GM12875 (cell line): Measurements from ENCODE around the gene SMPD3.

Source experiments
- H3K4me3 ChIP-seq: one replicate; pipeline ENCODE4 v1.5.1; 2011; ENCODE audit warnings: low read depth, low read length, control low read depth
- TF ChIP-seq, protein P1 (sequence below): IDR thresholded peaks from 2 replicates; pipeline ENCODE4 v1.5.1; 2011; ENCODE audit warnings: low read depth, mild to moderate bottlenecking, control low read depth, inconsistent platforms, low read length, moderate library complexity, borderline replicate concordance; ENCODE audit not compliant: insufficient read depth

SMPD3 gene

DNA sequence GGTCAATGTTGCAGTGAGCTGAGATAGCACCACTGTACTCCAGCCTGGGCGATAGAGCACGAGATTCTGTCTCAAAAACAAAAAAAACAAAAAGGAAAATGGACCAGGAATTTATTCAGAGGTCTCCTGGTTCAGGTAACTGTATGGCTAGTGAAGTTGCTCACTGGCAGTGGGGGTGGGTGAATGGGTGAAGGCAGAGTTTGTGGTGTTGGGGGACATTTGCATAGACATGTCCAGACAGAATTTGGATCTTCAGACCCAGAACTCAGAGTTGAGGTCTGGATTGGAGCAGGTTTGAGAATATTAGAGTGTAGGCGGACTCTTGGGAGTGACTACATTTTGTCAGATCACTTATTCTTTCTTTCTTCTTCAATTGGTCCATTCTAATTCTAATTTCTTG is 55.0 kb downstream of the SMPD3 start:
- no peak overlapping the region for H3K4me3 ChIP-seq
- TF ChIP-seq, protein P1, sequence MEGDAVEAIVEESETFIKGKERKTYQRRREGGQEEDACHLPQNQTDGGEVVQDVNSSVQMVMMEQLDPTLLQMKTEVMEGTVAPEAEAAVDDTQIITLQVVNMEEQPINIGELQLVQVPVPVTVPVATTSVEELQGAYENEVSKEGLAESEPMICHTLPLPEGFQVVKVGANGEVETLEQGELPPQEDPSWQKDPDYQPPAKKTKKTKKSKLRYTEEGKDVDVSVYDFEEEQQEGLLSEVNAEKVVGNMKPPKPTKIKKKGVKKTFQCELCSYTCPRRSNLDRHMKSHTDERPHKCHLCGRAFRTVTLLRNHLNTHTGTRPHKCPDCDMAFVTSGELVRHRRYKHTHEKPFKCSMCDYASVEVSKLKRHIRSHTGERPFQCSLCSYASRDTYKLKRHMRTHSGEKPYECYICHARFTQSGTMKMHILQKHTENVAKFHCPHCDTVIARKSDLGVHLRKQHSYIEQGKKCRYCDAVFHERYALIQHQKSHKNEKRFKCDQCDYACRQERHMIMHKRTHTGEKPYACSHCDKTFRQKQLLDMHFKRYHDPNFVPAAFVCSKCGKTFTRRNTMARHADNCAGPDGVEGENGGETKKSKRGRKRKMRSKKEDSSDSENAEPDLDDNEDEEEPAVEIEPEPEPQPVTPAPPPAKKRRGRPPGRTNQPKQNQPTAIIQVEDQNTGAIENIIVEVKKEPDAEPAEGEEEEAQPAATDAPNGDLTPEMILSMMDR = no peak

DNA sequence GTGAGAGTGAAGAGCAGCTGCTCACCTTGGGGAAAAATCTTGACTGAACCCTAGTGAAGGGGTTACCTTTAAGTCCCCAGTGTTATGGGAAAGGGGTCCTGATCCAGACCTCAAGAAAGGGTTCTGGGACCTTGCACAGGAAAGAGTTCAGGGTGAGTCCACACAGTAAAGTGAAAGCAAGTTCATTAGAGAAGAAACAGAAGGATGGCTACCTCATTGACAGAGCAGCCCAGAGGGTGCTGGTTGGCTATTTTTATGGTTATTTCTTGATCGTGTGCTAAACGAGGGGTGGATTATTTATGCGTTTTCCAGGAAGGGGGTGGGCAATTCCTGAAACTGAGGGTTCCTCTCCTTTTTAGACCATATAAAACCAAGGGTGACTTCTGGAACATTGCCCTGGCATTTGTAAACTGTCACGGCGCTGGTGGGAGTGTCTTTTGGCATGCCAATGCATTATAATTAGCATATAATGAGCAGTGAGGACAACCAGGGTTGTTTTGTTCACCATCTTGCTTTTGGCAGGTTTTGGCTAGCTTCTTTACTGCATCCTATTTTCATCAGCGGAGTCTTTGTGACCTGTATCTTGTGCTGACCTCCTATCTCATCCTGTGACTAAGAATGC is 58.4 kb downstream of the SMPD3 start:
- no peak overlapping the region for H3K4me3 ChIP-seq
- TF ChIP-seq, protein P1 = no peak

DNA sequence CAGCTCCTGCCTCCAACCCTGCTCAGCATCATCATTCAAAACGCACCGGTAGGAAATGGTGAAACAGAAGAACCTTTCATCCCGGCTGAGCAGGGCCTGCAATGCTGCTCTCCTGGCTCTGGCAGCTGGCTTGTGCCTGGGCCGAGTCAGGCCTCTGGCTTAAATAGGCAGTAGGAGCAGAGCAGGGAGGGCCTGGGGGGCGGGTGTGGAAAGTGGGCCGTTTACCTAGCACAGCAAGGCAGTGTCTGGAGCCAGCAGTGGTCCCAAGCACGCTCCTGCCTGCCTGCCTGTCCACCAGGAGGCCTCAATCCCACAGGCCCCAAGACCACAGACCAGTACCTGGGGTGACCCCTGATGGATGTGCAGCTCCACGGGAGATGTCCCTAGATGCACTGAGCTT is 59.3 kb downstream of the SMPD3 start:
- TF ChIP-seq, protein P1 = no peak
- no peak overlapping the region for H3K4me3 ChIP-seq

DNA sequence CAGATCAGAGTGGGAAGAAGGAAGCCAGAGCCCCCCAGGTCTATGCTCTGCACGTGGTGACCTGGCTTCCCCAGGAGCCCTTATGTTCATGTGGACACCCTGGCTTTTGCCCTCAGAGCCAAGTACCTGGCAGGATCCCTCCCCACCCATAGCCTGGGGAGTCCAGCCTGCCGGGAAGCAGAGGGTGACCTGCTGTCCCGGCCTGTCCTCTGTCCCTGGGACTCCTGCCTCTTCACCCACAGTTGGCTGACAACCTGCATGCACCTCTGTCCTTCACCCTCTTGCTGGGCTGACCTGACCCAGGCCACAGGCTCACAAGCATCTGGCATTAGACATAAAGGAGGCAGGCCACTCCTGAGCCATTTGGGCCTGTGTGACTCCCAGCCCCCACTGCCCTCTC is 60.2 kb downstream of the SMPD3 start:
- TF ChIP-seq, protein P1 = no peak
- H3K4me3 ChIP-seq = no peak overlapping the region

DNA sequence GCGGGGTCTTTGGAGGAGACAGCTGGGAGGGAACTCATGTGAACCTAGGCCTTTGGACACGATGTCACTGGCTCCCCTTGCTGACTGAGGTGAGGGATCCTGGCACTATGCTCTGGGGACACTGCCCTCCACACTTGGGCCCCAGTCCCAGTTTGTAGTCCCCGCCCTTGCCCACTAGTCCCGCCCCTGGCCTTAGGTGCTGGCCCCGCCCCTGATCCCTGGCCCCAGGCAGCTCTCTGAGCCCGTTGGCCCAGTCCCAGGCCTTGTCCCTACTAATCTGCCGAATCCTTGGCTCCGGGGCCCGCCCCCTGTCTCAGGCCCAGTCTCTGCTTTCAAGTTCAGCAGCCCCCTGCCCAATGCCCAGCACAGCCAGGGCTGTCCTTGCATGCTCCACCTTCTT is 61.0 kb downstream of the SMPD3 start:
- no peak overlapping the region for H3K4me3 ChIP-seq
- TF ChIP-seq, protein P1 = no peak

- no peak overlapping the region for H3K4me3 ChIP-seq
- TF ChIP-seq, protein P1 = no peak
These were observed 61.7 kb downstream of the SMPD3 start for GRCh38 chr16:68386628-68387027.

GRCh38 chr16:68385371-68385770 is 62.9 kb downstream of the SMPD3 start:
- H3K4me3 ChIP-seq = no peak overlapping the region
- TF ChIP-seq, protein P1 = no peak
